Common myeloid progenitor, CD34-positive (primary cell): ENCODE measurements around the gene PIEZO1.

ENCODE experiments used
- CTCF ChIA-PET: fragments of 350-600 bp; sonication (Branson Sonifier 250); formaldehyde crosslinking; loops from one replicate; lab custom pipeline; 2021; ENCODE audit warnings: antibody characterized with exemption; lab: Charles Lee
- POLR2A ChIA-PET: fragments of 350-600 bp; sonication (Branson Sonifier 250); formaldehyde crosslinking; loops from one replicate; lab custom pipeline; 2021; ENCODE audit warnings: antibody characterized with exemption; lab: Charles Lee
- DNase-seq, 3 donors: peaks; one replicate each; pipeline versions ENCODE4 v3.0.0 to v3.0.0-alpha.2; 2013
- H3K27ac ChIP-seq, 2 experiments: 1 replicate in 1 of 2; 2 replicates in 1 of 2; pipeline ENCODE4 v1.7.0; 2013; ENCODE audit warnings: inconsistent platforms in 2 of 2, low read length in 2 of 2, mild to moderate bottlenecking in 2 of 2, low read depth in 1 of 2, moderate library complexity in 1 of 2; ENCODE audit not compliant: severe bottlenecking in 2 of 2, insufficient read depth in 1 of 2, poor library complexity in 1 of 2
- H3K27me3 ChIP-seq, 5 experiments: replicated peaks in 2 of 5; 1 replicate in 3 of 5; 2 replicates in 2 of 5; pipeline versions ENCODE4 v1.6.1 to v1.7.0; 2013; ENCODE audit warnings: low read length in 4 of 5, mild to moderate bottlenecking in 2 of 5, moderate library complexity in 2 of 5, inconsistent platforms in 1 of 5; ENCODE audit not compliant: insufficient read depth in 5 of 5, control insufficient read depth in 4 of 5
- H3K36me3 ChIP-seq, 4 experiments: 1 replicate in 2 of 4; 2 replicates in 2 of 4; pipeline versions ENCODE4 v1.6.1 to v1.7.0; 2013; ENCODE audit warnings: low read length in 3 of 4, control low read depth in 1 of 4, mild to moderate bottlenecking in 1 of 4; ENCODE audit not compliant: control insufficient read depth in 4 of 4, insufficient read depth in 4 of 4
- H3K4me1 ChIP-seq, 4 experiments: 1 replicate in 3 of 4; 2 replicates in 1 of 4; pipeline versions ENCODE4 v1.6.1 to v1.7.1; 2013; ENCODE audit warnings: low read length in 3 of 4, mild to moderate bottlenecking in 3 of 4, control low read depth in 1 of 4, inconsistent platforms in 1 of 4, moderate library complexity in 1 of 4; ENCODE audit not compliant: control insufficient read depth in 4 of 4, insufficient read depth in 4 of 4; ENCODE audit errors: control extremely low read depth in 1 of 4
- H3K4me3 ChIP-seq, 7 experiments: 1 replicate in 4 of 7; 2 replicates in 3 of 7; pipeline versions ENCODE4 v1.5.1 to v1.7.0; 2013; ENCODE audit warnings: mild to moderate bottlenecking in 7 of 7, low read length in 6 of 7, moderate library complexity in 6 of 7, inconsistent platforms in 2 of 7, low read depth in 2 of 7, control low read depth in 1 of 7; ENCODE audit not compliant: insufficient read depth in 4 of 7, control insufficient read depth in 1 of 7; ENCODE audit errors: extremely low read depth in 1 of 7
- H3K9me3 ChIP-seq, 5 experiments: 1 replicate in 4 of 5; 2 replicates in 1 of 5; pipeline versions ENCODE4 v1.6.1 to v1.7.1; 2013; ENCODE audit warnings: low read length in 4 of 5, mild to moderate bottlenecking in 2 of 5, inconsistent platforms in 1 of 5, low read depth in 1 of 5, moderate library complexity in 1 of 5; ENCODE audit not compliant: control insufficient read depth in 4 of 5, insufficient read depth in 2 of 5; ENCODE audit errors: control extremely low read depth in 1 of 5
- WGBS: methylation state at CpG from one replicate; pipeline ENCODE4 v1.1.5; 2013; ENCODE audit not compliant: insufficient coverage; 5-methylcytosine and 5-hydroxymethylcytosine counted together

PIEZO1 gene

DNA sequence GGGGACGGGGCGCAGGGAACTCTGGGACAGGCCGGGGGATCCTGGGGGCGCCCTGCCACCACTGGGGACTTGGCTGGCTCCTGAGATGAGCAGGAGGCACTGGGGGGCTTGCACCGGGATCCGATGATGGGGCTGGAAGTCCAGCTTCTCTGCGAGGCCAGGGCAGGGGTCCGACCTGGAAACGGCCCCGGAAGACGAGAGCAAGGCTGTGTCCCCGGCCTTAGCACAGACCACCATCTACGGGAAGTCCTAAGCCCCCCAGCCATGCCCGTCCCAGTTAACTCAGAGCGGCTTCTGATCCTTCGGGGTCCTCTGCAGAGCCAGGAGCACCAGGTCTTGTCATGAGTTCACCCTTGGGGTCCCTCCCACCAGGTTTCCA is 19.1 kb upstream of the PIEZO1 start:
- Histone ChIP-seq H3K27me3 (no peaks in the 10 kb centered on the region), H3K36me3 (peaks cover 0 to 46% (median 24%) of the 10 kb centered on the region in 4 experiments), H3K27ac (peak overlapping the region in 1 of 2 experiments; percentile 43), H3K4me3 (peak overlapping the region in 6 of 7 experiments; percentile 48 to 96 (median 71)), H3K4me1 (peaks cover 6 to 60% (median 49%) of the 10 kb centered on the region in 4 experiments), H3K9me3 (no peaks in the 10 kb centered on the region)
- POLR2A ChIA-PET, result interaction anchor here (0.7 kb wide), 1 partner anchor 512 kb away, joined by 3 read pairs; no protein-coding TSS in a partner anchor
- CTCF ChIA-PET, result interaction anchor here (1.1 to 2.9 kb wide), 3 partner anchors 11 to 67 kb away, joined by 3 to 8 read pairs (median 6); no protein-coding TSS in a partner anchor
- 1% methylated on average over 14 of the region's 16 CpGs for WGBS
- DNase-seq, result no peak

DNA sequence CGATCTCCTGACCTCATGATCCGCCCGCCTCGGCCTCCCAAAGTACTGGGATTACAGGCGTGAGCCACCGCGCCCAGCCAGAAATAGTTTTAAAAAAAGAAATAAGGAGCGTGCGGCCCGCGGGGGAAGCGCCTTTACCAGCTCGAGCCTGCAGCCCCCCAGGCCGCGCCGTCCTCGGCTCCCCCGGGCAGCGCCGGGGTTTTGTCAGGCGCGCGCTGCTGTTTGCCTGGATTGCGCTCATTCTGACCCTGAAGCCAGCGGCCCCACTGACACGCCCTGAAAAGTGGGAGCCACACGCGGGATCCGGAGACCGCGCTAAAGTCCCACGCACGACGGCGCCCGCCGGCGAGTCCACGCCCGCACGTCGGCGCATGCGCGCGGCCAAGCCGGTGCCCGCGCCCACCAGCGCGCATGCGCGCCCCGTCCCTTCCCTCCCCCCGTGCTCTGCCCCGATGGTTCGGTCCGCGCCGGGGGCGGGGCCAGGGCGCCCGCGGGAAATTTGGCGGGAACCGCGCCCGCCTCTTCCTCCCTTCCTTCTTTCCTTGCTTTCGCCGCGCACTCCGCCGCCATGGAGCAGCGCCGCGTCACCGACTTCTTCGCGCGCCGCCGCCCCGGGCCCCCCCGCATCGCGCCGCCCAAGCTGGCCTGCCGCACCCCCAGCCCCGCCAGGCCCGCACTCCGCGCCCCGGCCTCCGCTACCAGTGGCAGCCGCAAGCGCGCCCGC is 18.4 kb upstream of the PIEZO1 start, which contains the start of gene CDT1:
CDT1 (plus strand) TSS at position 526 of the 724 bp plus-strand sequence; CDS start at position 569, 43 bp downstream.
- WGBS, result 0% methylated on average over 81 of the region's 98 CpGs
- peak in 2 of 3 donors; percentile 72 to 77 for DNase-seq
- H3K27ac ChIP-seq, result peak within 1 kb of the TSS; percentile 66 to 78
- H3K9me3 ChIP-seq, result no peaks in the 10 kb centered on the region
- peaks cover 6 to 64% (median 55%) of the 10 kb centered on the region in 4 experiments for H3K4me1 ChIP-seq
- H3K36me3 ChIP-seq, result peaks cover 0 to 40% (median 23%) of the 10 kb centered on the region in 4 experiments
- H3K27me3 ChIP-seq, result no peaks in the 10 kb centered on the region
- ChIA-PET POLR2A (interaction anchor here (1.2 kb wide), 1 partner anchor 8 kb away, joined by 5 read pairs; the partner anchor contains the start of gene APRT), CTCF (interaction anchor here (0.7 to 2.9 kb wide), 4 partner anchors 11 to 67 kb away, joined by 3 to 8 read pairs (median 4); no protein-coding TSS in a partner anchor)
- peak within 1 kb of the TSS; percentile 37 to 96 (median 76) for H3K4me3 ChIP-seq

DNA sequence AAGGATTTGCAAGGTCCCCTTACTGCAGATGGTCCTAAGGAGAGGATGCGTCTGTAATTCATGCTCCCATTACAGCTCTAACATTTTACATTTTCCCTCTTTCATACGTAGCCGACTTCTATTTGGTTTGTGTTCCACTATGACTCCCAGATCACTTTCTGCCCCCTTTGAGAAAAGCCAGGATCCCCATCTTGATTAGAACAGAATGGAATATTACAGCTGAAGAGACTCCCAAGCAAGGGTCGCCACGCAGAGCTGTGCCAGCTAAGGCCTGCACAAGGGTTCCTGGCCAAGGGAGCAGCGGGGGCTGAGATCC is 15.2 kb upstream of the PIEZO1 start:
- Histone ChIP-seq H3K4me1 (peaks cover 12 to 76% (median 61%) of the 10 kb centered on the region in 4 experiments), H3K4me3 (peak overlapping the region in 3 of 7 experiments; percentile 8 to 40 (median 34)), H3K9me3 (no peaks in the 10 kb centered on the region), H3K27me3 (no peaks in the 10 kb centered on the region), H3K27ac (peak overlapping the region; percentile 71 to 78), H3K36me3 (peaks cover 0 to 8% (median 2%) of the 10 kb centered on the region in 4 experiments)
- WGBS, result 21% methylated on average over 6 of the region's 6 CpGs
- ChIA-PET CTCF (interaction anchor here (0.9 to 3.0 kb wide), 8 partner anchors 9 to 492 kb away, joined by 3 to 15 read pairs (median 6); partner anchors contain the start of gene APRT), POLR2A (interaction anchor here (0.7 to 2.6 kb wide), 8 partner anchors 10 to 315 kb away, joined by 3 to 24 read pairs (median 5); partner anchors contain the start of genes APRT and CBFA2T3)
- DNase-seq, result no peak

DNA sequence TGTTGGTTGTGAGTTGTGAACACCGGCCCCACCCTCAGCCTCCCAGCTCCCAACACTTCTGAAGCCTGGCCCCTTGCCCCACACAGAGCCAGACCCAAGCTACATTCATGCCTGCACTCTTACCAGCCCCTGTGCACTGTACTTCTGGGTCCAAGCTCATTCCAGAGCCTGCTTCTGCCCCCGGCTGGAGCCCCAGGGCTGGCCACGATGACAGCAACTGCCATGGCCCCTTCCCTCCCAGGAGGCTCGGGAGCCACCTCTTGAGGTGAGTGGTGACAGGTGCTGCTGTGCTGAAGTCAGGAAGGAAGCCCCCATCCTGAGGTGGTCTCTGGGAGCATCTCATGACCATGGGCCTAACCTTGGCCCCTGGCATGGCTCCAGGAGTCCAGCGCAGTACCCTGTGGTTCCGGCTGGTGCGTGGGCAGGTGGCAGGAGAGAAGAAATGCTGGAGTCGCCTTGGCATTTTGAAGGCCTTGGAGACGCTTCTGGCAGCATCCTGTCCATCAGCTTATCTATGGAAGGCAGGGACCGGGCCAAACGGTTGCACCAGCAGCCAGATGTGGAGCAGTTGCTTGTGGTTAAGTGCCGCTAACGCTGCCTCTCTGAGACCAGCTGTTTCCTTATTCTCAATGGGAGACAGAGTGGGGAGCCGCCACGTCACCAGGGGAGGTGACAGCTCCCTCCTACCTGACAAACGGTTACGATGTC is 14.7 kb upstream of the PIEZO1 start:
- peaks cover 13 to 76% (median 60%) of the 10 kb centered on the region in 4 experiments for H3K4me1 ChIP-seq
- H3K9me3 ChIP-seq, result no peaks in the 10 kb centered on the region
- H3K4me3 ChIP-seq, result peak overlapping the region in 4 of 7 experiments; percentile 28 to 40 (median 35)
- WGBS, result 8% methylated on average over 15 of the region's 17 CpGs
- ChIA-PET POLR2A (interaction anchor here (0.7 to 2.6 kb wide), 9 partner anchors 11 to 316 kb away, joined by 3 to 24 read pairs (median 4); partner anchors contain the start of genes APRT and CBFA2T3), CTCF (interaction anchor here (1.2 to 3.0 kb wide), 10 partner anchors 9 to 493 kb away, joined by 3 to 15 read pairs (median 5); partner anchors contain the start of gene APRT)
- peaks cover 0 to 5% (median 1%) of the 10 kb centered on the region in 4 experiments for H3K36me3 ChIP-seq
- H3K27me3 ChIP-seq, result no peaks in the 10 kb centered on the region
- DNase-seq, result peak; percentile 94 to 100 (median 99)
- H3K27ac ChIP-seq, result peak overlapping the region; percentile 71 to 78

DNA sequence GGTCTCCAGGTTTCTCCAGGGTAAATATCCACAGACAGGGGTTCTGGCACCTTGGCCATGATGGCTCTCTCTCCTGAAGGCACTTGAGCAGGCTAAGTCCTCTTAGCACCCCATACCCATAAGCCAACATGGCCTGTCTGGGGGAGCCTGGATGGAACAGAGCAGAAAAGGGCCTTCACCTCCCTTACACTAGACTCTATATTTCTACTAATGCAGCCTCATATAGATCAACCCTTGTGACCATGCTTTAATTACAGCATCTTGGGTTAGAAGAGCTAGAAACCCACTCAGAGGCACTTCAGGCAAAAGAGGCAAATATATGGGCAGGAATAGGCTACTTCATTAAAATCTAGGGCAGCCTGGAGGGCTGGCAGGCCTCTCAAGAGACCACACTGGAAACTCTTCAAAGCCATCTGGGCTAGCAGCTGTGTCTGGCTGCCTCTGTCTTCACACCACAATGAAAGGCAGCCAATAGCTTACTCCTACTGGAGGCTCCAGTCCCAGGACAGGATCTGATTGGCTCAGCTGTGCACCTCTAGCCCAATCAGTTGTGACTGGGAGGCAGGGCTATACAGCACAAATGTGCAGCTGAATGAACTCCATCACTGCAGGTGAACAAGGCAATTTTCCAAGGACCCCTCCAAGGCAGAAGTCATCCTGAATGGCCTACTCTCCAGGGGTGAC is 13.9 kb upstream of the PIEZO1 start:
- Histone ChIP-seq H3K36me3 (peaks cover 0 to 5% (median 0%) of the 10 kb centered on the region in 4 experiments), H3K4me3 (peak overlapping the region in 1 of 7 experiments; percentile 28), H3K9me3 (no peaks in the 10 kb centered on the region), H3K4me1 (peaks cover 14 to 77% (median 60%) of the 10 kb centered on the region in 4 experiments), H3K27ac (peak overlapping the region; percentile 71 to 78), H3K27me3 (no peaks in the 10 kb centered on the region)
- ChIA-PET POLR2A (interaction anchor here (0.9 to 2.6 kb wide), 4 partner anchors 12 to 18 kb away, joined by 4 to 24 read pairs (median 10); partner anchors contain the start of gene APRT), CTCF (interaction anchor here (1.2 to 3.0 kb wide), 8 partner anchors 10 to 98 kb away, joined by 3 to 15 read pairs (median 5); no protein-coding TSS in a partner anchor)
- peak in 2 of 3 donors; percentile 65 to 71 for DNase-seq

DNA sequence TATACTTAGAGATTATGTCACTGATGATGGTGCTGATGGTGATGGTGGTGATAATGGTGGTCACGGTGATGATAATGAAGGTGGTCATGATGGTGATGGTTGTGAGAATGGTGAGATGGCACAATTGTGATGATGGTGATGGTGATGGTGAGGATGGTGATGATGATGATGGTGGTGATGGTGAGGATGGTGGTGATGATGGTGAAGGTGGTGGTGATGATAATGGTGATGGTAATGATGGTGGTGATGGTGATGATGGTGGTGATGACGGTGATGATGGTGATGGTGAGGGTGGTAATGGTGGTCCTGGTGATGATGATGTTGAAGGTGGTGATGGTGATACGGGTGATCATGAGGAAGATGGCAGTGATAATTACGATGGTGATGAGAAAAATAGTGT is 13.1 kb upstream of the PIEZO1 start:
- Histone ChIP-seq H3K4me1 (peaks cover 18 to 86% (median 69%) of the 10 kb centered on the region in 4 experiments), H3K27me3 (no peaks in the 10 kb centered on the region), H3K9me3 (no peaks in the 10 kb centered on the region), H3K36me3 (peaks cover 0 to 5% (median 0%) of the 10 kb centered on the region in 4 experiments), H3K27ac (no peak overlapping the region), H3K4me3 (no peak overlapping the region)
- POLR2A ChIA-PET, result interaction anchor here (2.3 to 2.6 kb wide), 2 partner anchors 11 to 18 kb away, joined by 9 to 24 read pairs; no protein-coding TSS in a partner anchor
- WGBS, result 100% methylated on average over 4 of the region's 4 CpGs
- CTCF ChIA-PET, result interaction anchor here (1.8 kb wide), 1 partner anchor 11 kb away, joined by 6 read pairs; no protein-coding TSS in a partner anchor
- DNase-seq, result no peak
